AG10803 (cell line): ENCODE measurements around the gene NOL4L.
A peak's percentile ranks its signal among the peaks of the same experiment; 100 is the strongest.
"Not testable (repeated sequence)": the region's sequence is repeated elsewhere in the genome, so short reads cannot be mapped to it uniquely, and the experiment has no call there.

ENCODE experiments used
- DNase-seq: peaks from one replicate; pipeline ENCODE4 v3.0.0; 2010; ENCODE audit warnings: low read depth
- H3K4me3 ChIP-seq: 2 replicates; pipeline ENCODE4 v1.5.1; 2011; ENCODE audit warnings: mild to moderate bottlenecking, low read length, control low read depth
- TF ChIP-seq, protein P1 (sequence below): conservative IDR thresholded peaks from 2 replicates; pipeline ENCODE4 v1.5.1; 2011; ENCODE audit warnings: mild to moderate bottlenecking, low read length, control low read depth, inconsistent platforms

NOL4L gene

DNA sequence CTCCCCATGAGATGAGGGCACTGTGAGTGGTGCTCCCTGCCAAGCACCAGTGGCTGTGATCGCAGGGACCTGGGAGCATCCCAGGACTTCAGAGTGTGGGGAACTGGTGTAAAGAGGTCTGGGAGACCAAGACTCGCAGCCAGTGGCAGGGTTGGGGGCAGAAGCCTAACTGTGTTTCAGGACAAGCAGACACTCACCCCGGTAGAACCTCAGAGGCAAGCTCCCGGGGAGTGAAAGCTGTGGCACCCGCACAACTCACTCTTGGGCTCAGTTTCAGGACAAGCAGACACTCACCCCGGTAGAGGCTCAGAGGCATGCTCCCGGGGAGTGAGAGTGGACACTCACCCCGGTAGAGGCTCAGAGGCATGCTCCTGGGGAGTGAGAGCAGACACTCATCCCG is 114.2 kb downstream of the NOL4L start:
- TF ChIP-seq, protein P1, sequence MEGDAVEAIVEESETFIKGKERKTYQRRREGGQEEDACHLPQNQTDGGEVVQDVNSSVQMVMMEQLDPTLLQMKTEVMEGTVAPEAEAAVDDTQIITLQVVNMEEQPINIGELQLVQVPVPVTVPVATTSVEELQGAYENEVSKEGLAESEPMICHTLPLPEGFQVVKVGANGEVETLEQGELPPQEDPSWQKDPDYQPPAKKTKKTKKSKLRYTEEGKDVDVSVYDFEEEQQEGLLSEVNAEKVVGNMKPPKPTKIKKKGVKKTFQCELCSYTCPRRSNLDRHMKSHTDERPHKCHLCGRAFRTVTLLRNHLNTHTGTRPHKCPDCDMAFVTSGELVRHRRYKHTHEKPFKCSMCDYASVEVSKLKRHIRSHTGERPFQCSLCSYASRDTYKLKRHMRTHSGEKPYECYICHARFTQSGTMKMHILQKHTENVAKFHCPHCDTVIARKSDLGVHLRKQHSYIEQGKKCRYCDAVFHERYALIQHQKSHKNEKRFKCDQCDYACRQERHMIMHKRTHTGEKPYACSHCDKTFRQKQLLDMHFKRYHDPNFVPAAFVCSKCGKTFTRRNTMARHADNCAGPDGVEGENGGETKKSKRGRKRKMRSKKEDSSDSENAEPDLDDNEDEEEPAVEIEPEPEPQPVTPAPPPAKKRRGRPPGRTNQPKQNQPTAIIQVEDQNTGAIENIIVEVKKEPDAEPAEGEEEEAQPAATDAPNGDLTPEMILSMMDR: no peak
- H3K4me3 ChIP-seq: no peak overlapping the region
- no peak for DNase-seq

DNA sequence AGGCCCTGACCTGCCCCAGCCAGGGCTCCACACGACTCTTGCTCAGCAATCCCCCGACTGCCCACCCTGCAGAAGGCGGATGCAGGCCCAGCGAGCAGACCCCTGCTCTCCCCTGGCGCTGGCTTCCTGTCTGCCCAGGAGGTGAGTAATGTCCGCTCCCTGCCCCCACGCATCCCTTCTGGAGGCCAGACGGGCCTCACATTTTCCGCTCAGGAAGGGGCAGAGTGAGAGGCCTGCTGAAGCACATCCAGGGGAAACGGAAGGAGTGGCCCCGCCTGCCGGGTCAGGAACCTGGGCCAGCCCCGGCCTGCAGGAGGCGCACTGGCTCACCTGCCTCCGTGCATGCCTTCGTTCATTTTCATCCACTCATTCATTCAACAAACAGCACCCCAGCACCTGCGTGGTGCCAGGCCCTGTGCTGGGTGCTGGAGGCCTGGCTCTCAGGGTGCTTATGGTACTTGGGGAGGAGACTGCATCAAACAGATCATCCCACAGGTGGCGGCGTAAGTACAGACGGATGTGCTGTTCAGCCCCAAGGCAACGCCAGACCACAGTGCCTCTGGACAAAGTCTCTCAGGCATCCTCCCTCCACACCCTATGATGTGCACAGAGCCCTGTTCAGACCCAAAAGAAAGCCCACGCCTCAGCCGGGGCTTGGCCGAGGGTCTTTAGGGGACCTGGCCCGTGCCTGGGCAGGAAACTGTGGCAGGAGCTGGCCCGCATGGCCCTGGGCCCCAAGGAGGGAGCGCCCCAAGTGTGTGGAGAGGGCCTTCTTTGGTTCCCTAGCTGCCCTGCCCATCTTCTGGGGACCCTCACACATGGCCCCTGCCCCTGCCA is 114.9 kb downstream of the NOL4L start:
- TF ChIP-seq, protein P1: no peak; the same call in 1 of the 2 replicates
- DNase-seq: peak; percentile 33
- H3K4me3 ChIP-seq: no peak overlapping the region

DNA sequence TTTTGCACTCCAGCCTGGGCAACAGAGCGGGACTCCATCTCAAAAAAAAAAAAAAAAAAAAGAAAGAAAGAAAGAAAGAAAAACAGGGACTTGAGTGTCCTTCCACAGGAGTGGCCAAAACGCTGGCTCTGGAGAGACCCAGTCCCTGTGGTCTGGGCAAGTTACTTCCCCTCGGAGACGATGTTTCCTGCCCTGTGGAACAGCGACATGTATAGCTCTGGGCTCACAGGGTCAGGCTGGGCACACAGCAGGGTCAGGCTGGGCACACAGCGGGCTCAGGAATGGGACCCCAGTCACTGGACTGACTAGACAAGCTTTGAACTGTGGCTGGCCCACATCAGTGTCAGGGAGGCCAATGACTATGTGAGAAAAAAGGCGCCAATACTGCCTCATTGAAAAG is 116.3 kb downstream of the NOL4L start:
- no peak for DNase-seq
- H3K4me3 ChIP-seq: no peak overlapping the region
- TF ChIP-seq, protein P1: no peak

DNA sequence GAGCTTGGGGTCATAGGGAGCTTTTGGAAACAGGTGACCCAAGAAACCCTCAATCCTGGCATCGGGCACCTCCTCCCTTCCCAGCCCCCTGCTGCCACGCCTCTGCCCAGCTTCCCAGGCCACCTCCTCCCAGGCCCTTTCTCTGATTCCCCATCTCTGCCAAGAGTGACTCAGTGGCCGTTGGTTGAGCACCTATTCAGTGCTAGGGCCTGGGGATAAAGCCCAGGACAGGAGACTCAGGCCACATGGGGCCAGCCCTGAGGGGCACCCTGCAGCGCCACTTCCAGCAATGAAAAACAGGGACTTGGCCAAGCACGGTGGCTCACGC is 116.9 kb downstream of the NOL4L start:
- no peak for DNase-seq
- TF ChIP-seq, protein P1: no peak

DNA sequence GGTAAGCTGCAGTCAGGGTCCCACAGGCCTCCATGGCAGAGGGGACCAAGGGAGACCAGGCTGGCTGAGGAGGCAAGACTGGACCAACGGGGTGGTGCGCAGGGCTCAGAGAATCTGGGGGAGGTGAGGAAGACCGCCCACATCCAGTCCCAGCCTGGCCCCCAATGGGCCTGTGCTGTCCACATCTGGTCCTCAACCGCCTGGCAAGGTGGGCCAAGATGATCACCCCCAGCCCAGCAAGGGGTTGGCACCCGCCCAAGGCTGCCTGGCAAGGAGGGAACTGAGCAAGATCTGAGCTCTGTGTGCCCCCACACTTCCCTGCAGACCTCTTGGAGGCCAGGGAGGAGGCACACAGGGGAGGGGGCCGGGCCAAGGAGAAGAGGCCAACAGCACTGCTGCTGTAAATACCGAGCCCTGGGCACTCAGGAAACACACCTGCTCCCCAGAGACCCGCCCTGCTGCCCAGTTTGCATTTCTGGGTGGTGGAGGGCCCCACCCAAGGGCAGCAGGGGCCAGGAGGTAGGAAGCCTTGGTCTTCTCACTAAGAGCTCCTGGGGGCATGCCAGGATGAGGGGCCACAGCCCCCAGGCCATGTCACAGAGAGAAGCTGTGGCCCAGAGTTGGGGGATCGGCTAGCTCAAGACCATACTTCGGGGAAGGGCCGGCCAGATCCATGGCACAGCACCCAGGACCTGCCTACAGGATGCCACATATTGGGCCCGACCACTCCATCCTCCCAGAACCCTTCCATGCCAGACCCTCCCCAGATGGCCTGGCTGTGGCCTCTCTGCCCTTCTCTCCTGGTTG is 117.4 kb downstream of the NOL4L start:
- TF ChIP-seq, protein P1: no peak
- no peak for DNase-seq
- H3K4me3 ChIP-seq: no peak overlapping the region

More for the DNA sequence above, 116.9 kb downstream of the NOL4L start:
- H3K4me3 ChIP-seq: no peak overlapping the region

DNA sequence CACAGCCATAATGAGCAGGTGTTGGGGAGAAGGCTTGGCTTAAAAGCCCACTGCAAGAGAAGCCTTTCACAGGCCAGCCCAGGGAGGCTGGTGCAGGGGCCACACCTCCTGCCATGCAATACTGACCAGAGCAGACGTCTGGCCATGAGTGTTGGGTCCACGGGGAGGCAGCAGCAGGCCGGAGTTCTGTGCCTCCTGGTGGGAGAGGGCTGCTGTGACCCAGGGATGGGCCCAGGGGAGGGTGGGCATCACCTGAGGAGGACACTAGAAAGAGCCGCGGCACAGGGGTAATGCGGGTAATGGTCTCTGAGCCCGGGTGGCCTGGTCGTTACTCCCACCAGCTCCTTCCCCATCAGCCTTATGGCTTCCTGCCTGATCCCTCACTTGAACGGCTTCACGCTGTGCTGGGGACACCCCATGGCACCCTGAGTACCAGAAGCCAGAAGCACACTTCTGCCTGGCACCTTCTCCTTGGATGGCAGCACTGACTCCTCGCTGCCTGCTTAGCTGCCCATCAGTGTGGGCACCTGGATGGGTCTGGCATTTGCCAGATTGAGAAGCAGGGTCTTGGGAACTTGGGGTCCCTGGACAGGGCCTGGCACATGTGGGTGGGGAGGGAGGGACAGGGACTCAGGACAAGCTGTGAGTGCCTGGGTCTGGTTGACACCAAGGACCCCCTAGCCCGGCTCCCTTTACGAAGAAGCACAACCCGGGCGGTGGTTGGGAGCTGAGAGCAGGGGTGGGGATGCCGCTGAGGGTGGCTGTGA is 118.2 kb downstream of the NOL4L start:
- H3K4me3 ChIP-seq: no peak overlapping the region
- no peak for DNase-seq
- TF ChIP-seq, protein P1: no peak

DNA sequence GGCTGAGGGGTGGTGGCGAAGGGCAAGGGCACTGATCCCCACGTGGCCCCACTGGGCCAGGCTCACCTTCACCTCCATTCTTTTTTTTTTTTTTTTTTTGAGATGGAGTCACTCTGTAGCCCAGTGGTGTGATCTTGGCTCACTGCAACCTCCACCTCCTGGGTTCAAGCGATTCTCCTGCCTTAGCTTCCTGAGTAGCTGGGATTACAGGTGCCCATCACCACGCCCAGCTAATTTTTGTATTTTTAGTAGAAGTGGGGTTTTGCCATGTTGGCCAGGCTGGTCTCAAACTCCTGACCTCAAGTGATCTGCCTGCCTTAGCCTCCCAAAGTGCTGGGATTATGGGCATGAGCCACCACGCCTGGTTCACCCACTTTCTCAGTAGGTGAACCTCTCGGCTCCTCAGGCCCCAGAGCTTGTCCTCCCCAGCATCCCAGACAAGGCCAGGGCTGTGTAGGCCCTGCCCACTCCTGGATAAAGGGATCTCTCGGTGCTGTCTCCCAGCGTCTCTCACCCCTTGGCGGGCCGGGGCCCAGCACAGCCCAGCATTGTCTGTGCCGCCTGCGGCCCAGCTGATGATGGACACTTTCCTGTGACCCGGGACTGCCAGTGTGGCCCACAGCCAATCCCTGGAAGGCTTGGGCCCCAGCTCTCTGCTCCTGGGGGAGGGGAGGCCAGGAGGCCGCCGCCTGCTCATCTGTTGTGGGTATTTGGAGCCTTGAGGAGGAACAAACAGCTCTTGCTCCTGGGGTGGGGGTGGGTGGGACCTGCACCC is 119.0 kb downstream of the NOL4L start:
- not testable (repeated sequence) for H3K4me3 ChIP-seq

More for the DNA sequence above, 119.0 kb downstream of the NOL4L start:
- DNase-seq: not testable (repeated sequence)
